Measurements from ENCODE around the gene TIMP1. TPM values are rescaled to one million over a fixed set of nuclear protein-coding genes. Genes with fewer than 3 reads are reported as not detected.

TIMP1 gene
- total and polyA plus RNA-seq, 2 of the 13 experiments (the other 11 are each of a cell fraction or from before 2014, with no cell fraction given): 12.3 to 45.8 TPM

GRCh38 chrX:47560934-47561658 lies 21.1 kb upstream of the TIMP1 start, which contains the start of gene ARAF (continued):
- TF ChIP-seq ZGPAT (CRISPR knock-in tag; IDR thresholded peaks at IDR 0.05) (peak; percentile 60; the same call in 1 of the 2 replicates), KLF12 (CRISPR knock-in tag; IDR thresholded peaks at IDR 0.05; ENCODE audit: borderline replicate concordance) (peak; percentile 23; the same call in 1 of the 2 replicates), FOSL2 (CRISPR knock-in tag; IDR thresholded peaks at IDR 0.05) (0 out of 2 replicates have a peak, but pooled peaks have one; percentile 5), ELF1 (CRISPR knock-in tag; IDR thresholded peaks at IDR 0.05) (peak; percentile 78), HNRNPK (IDR thresholded peaks at IDR 0.05; ENCODE audit: low read depth, low read length, poor library complexity, severe bottlenecking) (no peak), GMEB1 (CRISPR knock-in tag; IDR thresholded peaks at IDR 0.05; ENCODE audit: borderline replicate concordance) (peak; percentile 54; the same call in 1 of the 2 replicates), RBFOX2 (IDR thresholded peaks at IDR 0.05; ENCODE audit: low read depth, low read length) (peak; percentile 93), ASH2L (IDR thresholded peaks at IDR 0.05; ENCODE audit: insufficient read length, low read depth, low read length) (peak; percentile 82), ZNF740 (CRISPR knock-in tag; IDR thresholded peaks at IDR 0.05) (no peak), ZNF17 (CRISPR knock-in tag; IDR thresholded peaks at IDR 0.05) (no peak), ARID4A (CRISPR knock-in tag; IDR thresholded peaks at IDR 0.05; ENCODE audit: borderline replicate concordance) (peak; percentile 49; the same call in 1 of the 2 replicates), ERF (CRISPR knock-in tag; IDR thresholded peaks at IDR 0.05) (0 out of 2 replicates have a peak, but pooled peaks have one; percentile 31), ATRX (CRISPR knock-in tag; IDR thresholded peaks at IDR 0.05; ENCODE audit: borderline replicate concordance) (no peak), TRIM22 (IDR thresholded peaks at IDR 0.05) (no peak), ZNF580 (CRISPR knock-in tag; IDR thresholded peaks at IDR 0.05; ENCODE audit: borderline replicate concordance, low read depth) (no peak), SIN3A (IDR thresholded peaks at IDR 0.05; ENCODE audit: borderline replicate concordance, low read depth, low read length) (peak; percentile 49; the same call in 1 of the 2 replicates), LBX2 (CRISPR knock-in tag; IDR thresholded peaks at IDR 0.05; ENCODE audit: borderline replicate concordance) (no peak), ZNF33B (CRISPR knock-in tag; IDR thresholded peaks at IDR 0.05) (no peak), POLR2AphosphoS5 (IDR thresholded peaks at IDR 0.05; ENCODE audit: low read depth, low read length) (peak; percentile 64)

Measured in HepG2 (cell line).